ENCODE results near the gene COL20A1. TPM values are rescaled to one million over a fixed set of nuclear protein-coding genes. Genes with fewer than 3 reads are reported as not detected.
A peak's percentile ranks its signal among the peaks of the same experiment; 100 is the strongest.

COL20A1 gene
- total and polyA plus RNA-seq, 2 experiments from 2014 or later: not detected

DNA sequence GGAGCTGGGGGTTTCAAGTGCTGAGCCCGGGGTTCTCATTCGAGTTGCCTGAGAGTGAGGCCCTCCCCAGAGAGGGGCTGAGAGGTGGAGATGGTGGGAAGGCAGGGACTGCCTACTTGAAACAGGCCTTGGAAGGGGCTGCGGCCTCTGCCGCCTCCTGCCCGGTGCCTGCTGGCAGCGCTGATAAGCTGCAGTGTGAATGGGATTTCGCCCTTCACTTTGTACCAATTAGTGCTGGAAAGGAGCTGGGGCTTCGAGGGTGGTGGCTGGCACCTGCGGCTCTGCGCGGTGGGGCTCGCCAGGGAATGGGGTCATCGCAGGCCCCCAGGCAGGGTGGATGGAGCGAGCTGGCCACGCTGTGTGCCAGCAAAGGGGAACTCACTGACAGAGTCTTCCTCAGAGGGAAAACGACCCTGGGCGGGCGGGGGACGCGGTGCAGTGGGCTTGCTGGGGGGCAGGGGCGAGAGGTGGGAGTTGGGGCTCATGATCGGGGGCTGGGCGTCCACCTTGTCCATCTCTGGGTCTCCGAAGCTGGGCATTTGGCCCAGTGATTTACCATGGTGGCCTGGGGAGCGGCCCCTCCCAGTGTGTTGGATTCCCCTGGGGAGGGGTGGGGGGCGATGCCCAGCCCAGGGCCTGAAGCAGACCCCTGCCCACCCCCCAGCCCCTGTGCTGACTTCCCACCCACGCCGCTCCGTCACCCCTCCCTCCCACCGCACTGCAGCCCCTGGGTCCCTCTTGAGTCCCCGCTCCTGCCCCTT is 22.9 kb downstream of the COL20A1 start:
- Histone ChIP-seq H3K79me2 (ENCODE audit: insufficient read depth) (no peaks in the 10 kb centered on the region), H3F3A (ENCODE audit: insufficient read depth) (no peaks in the 10 kb centered on the region), H3K4me1 (ENCODE audit: insufficient read depth) (no peaks in the 10 kb centered on the region), H3K4me2 (ENCODE audit: unreplicated experiment) (no peak overlapping the region), H3K36me3 (ENCODE audit: low read depth) (no peaks in the 10 kb centered on the region), H3K9me2 (ENCODE audit: insufficient read depth) (no peaks in the 10 kb centered on the region), H3K27me3 (replicated peaks; ENCODE audit: insufficient read depth) (no peaks in the 10 kb centered on the region), H2AFZ (no peak overlapping the region), H3K9me3 (ENCODE audit: low read depth) (no peaks in the 10 kb centered on the region), H4K20me1 (ENCODE audit: insufficient read depth) (no peaks in the 10 kb centered on the region), H3K4me3 (no peak overlapping the region), H3K27ac (no peak overlapping the region), H3K9ac (no peak overlapping the region)
- 65 to 70% methylated on average over 13 to 31 of the region's 31 CpGs for WGBS, 2 experiments (ENCODE audit: low coverage in 1 of 2, low lambda C conversion rate in 2 of 2, missing lambda C conversion rate in 2 of 2)
- DNase-seq: no peak
- in situ Hi-C loops (cut with MboI): no loop called here
- TF ChIP-seq EZH2 (IDR thresholded peaks at IDR 0.05; ENCODE audit: insufficient read depth, poor library complexity, severe bottlenecking) (no peak), EZH2phosphoT487 (IDR thresholded peaks at IDR 0.05; ENCODE audit: insufficient read depth, low read depth) (no peak)

DNA sequence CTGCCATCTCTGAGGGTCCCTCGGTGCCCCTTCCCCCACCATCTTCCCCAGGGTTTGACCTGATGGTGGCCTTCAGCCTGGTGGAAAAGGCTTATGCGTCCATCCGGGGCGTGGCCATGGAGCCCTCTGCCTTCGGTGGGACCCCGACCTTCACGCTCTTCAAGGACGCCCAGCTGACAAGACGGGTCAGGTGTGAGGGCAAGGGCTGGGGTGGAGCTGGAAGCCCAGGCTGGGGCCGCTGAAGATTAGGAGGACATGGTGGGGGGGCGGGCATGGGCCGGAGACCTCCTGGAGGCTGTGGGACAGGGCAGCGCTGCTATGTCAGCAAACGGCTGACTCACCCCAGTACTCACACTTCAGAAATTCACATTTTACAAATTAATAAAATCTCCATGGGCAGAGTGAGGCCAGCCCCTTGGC is 23.5 kb downstream of the COL20A1 start:
- Histone ChIP-seq H3K9ac (no peak overlapping the region), H3K27me3 (replicated peaks; ENCODE audit: insufficient read depth) (no peaks in the 10 kb centered on the region), H3K36me3 (ENCODE audit: low read depth) (no peaks in the 10 kb centered on the region), H2AFZ (no peak overlapping the region), H3K27ac (no peak overlapping the region), H3K9me2 (ENCODE audit: insufficient read depth) (no peaks in the 10 kb centered on the region), H3K79me2 (ENCODE audit: insufficient read depth) (no peaks in the 10 kb centered on the region), H3K4me1 (ENCODE audit: insufficient read depth) (no peaks in the 10 kb centered on the region), H3F3A (ENCODE audit: insufficient read depth) (no peaks in the 10 kb centered on the region), H3K9me3 (ENCODE audit: low read depth) (no peaks in the 10 kb centered on the region), H3K4me2 (ENCODE audit: unreplicated experiment) (no peak overlapping the region), H4K20me1 (ENCODE audit: insufficient read depth) (no peaks in the 10 kb centered on the region), H3K4me3 (no peak overlapping the region)
- in situ Hi-C loops (cut with MboI): no loop called here
- 73 to 74% methylated on average over 12 to 14 of the region's 14 CpGs for WGBS, 2 experiments (ENCODE audit: low coverage in 1 of 2, low lambda C conversion rate in 2 of 2, missing lambda C conversion rate in 2 of 2)
- DNase-seq: peak; percentile 16
- TF ChIP-seq EZH2 (IDR thresholded peaks at IDR 0.05; ENCODE audit: insufficient read depth, poor library complexity, severe bottlenecking) (no peak), EZH2phosphoT487 (IDR thresholded peaks at IDR 0.05; ENCODE audit: insufficient read depth, low read depth) (no peak)

GRCh38 chr20:63317061-63317460 is 24.1 kb downstream of the COL20A1 start:
- H3K27ac ChIP-seq: no peak overlapping the region
- no peaks in the 10 kb centered on the region for H3K9me2 ChIP-seq (ENCODE audit: insufficient read depth)
- H3K4me2 ChIP-seq (ENCODE audit: unreplicated experiment): no peak overlapping the region
- H3K4me3 ChIP-seq: no peak overlapping the region
- H3K27me3 ChIP-seq (replicated peaks; ENCODE audit: insufficient read depth): no peaks in the 10 kb centered on the region
- WGBS, 2 experiments (ENCODE audit: low coverage in 1 of 2, low lambda C conversion rate in 2 of 2, missing lambda C conversion rate in 2 of 2): 64 to 67% methylated on average over 6 of the region's 6 CpGs
- no peaks in the 10 kb centered on the region for H4K20me1 ChIP-seq (ENCODE audit: insufficient read depth)
- H3K9ac ChIP-seq: no peak overlapping the region
- no peaks in the 10 kb centered on the region for H3K79me2 ChIP-seq (ENCODE audit: insufficient read depth)
- TF ChIP-seq EZH2 (IDR thresholded peaks at IDR 0.05; ENCODE audit: insufficient read depth, poor library complexity, severe bottlenecking) (no peak), EZH2phosphoT487 (IDR thresholded peaks at IDR 0.05; ENCODE audit: insufficient read depth, low read depth) (no peak)
- no peaks in the 10 kb centered on the region for H3K36me3 ChIP-seq (ENCODE audit: low read depth)
- no peak for DNase-seq
- no peaks in the 10 kb centered on the region for H3K9me3 ChIP-seq (ENCODE audit: low read depth)
- H3F3A ChIP-seq (ENCODE audit: insufficient read depth): no peaks in the 10 kb centered on the region
- H2AFZ ChIP-seq: no peak overlapping the region
- in situ Hi-C loops (cut with MboI): no loop called here
- no peaks in the 10 kb centered on the region for H3K4me1 ChIP-seq (ENCODE audit: insufficient read depth)

- Histone ChIP-seq H2AFZ (no peak overlapping the region), H3K27ac (no peak overlapping the region), H3K9me2 (ENCODE audit: insufficient read depth) (no peaks in the 10 kb centered on the region), H3K4me1 (ENCODE audit: insufficient read depth) (no peaks in the 10 kb centered on the region), H3K4me3 (no peak overlapping the region), H3K4me2 (ENCODE audit: unreplicated experiment) (no peak overlapping the region), H4K20me1 (ENCODE audit: insufficient read depth) (no peaks in the 10 kb centered on the region), H3K27me3 (replicated peaks; ENCODE audit: insufficient read depth) (0 out of 2 replicates have a peak, but pooled peaks cover 3% of the 10 kb centered on the region), H3K79me2 (ENCODE audit: insufficient read depth) (no peaks in the 10 kb centered on the region), H3K9ac (no peak overlapping the region), H3F3A (ENCODE audit: insufficient read depth) (no peaks in the 10 kb centered on the region), H3K9me3 (ENCODE audit: low read depth) (no peaks in the 10 kb centered on the region), H3K36me3 (ENCODE audit: low read depth) (no peaks in the 10 kb centered on the region)
- WGBS, 2 experiments (ENCODE audit: low coverage in 1 of 2, low lambda C conversion rate in 2 of 2, missing lambda C conversion rate in 2 of 2): 62 to 64% methylated on average over 12 to 18 of the region's 18 CpGs
- no peak for TF ChIP-seq EZH2 (IDR thresholded peaks at IDR 0.05; ENCODE audit: insufficient read depth, poor library complexity, severe bottlenecking)
- no peak for TF ChIP-seq EZH2phosphoT487 (IDR thresholded peaks at IDR 0.05; ENCODE audit: insufficient read depth, low read depth)
- DNase-seq: no peak
- in situ Hi-C loops (cut with MboI): no loop called here
Observed at GRCh38 chr20:63317601-63318291, 24.8 kb downstream of the COL20A1 start.
